ENCODE results near the gene WWOX.

DNA sequence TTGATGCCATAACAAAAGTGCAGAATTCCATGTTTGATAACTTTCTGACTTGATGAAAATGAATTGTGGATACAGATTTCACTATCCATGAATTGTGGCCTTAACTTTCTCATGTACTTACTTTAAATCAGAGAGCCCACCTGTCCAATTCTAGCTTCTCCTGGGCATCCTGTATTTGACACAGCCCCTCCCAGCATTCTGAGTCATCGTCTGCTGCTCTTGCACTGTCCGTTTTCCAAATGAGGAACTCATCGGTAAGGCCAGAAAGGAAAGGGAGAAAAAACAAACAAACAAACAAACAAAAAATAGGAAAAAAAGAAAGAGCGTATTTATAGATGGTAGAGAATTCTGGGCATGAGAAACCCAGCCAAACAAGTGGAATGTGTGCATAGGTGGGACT is 361.6 kb downstream of the WWOX start:
- TF ChIP-seq POLR2A (IDR thresholded peaks at IDR 0.05; ENCODE audit: low read length) (no peak), GATA1 (IDR thresholded peaks at IDR 0.05; ENCODE audit: low read depth, low read length) (no peak)
